ENCODE results near the gene GRPEL2.

Gene GRPEL2

DNA sequence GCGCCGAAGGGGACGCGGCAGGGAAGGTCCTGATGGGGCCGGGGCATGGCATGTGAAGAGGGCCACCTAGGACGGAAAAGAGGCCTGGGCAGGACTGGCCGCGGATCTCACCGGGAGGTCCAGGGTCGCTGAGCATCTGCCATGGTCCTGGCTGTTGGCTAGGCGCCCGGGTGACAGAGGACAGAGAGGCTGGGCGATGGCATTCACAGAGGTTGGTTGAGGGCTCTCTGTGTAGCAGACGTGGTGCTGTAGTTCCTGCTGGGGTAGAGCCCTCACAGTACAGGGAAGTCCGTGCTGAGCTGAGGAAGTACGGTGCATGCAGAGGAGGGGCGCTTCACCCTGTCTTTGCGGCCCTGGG, 13.0 kb downstream of the GRPEL2 start:
- Histone ChIP-seq H3K36me3 (ENCODE audit: control insufficient read depth, insufficient read depth, low read length, severe bottlenecking) (peaks cover 23% of the 10 kb centered on the region), H3K4me3 (ENCODE audit: low read length) (peak overlapping the region; percentile 86), H3K27me3 (replicated peaks; ENCODE audit: control insufficient read depth, insufficient read depth, low read length) (no peaks in the 10 kb centered on the region), H3K9me3 (ENCODE audit: control insufficient read depth, low read length) (no peaks in the 10 kb centered on the region), H3K9ac (ENCODE audit: low read length) (peak overlapping the region; percentile 83), H3K4me1 (ENCODE audit: control insufficient read depth, insufficient read depth, low read length) (peaks cover 5% of the 10 kb centered on the region)
- DNase-seq (ENCODE audit: low read depth): peak; percentile 42

DNA sequence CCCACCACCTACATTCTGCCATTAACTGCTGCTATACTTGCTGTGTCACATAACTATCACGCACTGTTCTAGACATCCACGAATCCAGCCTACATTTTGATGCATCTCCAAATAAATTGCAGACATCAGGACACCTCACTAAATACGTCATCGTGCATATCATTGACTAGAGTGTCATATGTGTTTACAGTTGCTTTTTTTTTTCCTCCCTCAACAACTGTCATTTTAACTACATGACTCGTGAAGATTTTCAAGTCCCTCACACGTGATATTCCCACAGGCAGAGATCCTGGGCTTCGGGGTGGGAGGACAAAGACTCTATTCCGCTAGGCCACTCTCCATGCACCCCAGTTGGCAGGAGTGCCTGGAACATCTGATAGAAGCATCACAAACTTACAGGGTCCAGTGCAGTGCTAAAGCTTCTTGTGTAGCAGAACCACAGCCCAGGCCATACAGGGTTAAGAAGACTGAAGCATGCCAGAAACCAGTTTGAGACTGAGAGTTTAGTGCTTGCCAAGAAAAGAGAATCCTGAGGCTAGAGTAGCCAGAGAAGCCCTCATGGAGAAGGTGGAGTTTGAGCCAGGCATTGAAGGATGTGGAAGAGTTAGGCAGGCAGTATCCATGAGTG, 13.7 kb downstream of the GRPEL2 start:
- H3K36me3 ChIP-seq (ENCODE audit: control insufficient read depth, insufficient read depth, low read length, severe bottlenecking): peaks cover 16% of the 10 kb centered on the region
- DNase-seq (ENCODE audit: low read depth): no peak
- H3K4me1 ChIP-seq (ENCODE audit: control insufficient read depth, insufficient read depth, low read length): peaks cover 5% of the 10 kb centered on the region
- H3K9ac ChIP-seq (ENCODE audit: low read length): no peak overlapping the region
- H3K27me3 ChIP-seq (replicated peaks; ENCODE audit: control insufficient read depth, insufficient read depth, low read length): no peaks in the 10 kb centered on the region
- H3K4me3 ChIP-seq (ENCODE audit: low read length): peak overlapping the region; percentile 86
- H3K9me3 ChIP-seq (ENCODE audit: control insufficient read depth, low read length): no peaks in the 10 kb centered on the region

DNA sequence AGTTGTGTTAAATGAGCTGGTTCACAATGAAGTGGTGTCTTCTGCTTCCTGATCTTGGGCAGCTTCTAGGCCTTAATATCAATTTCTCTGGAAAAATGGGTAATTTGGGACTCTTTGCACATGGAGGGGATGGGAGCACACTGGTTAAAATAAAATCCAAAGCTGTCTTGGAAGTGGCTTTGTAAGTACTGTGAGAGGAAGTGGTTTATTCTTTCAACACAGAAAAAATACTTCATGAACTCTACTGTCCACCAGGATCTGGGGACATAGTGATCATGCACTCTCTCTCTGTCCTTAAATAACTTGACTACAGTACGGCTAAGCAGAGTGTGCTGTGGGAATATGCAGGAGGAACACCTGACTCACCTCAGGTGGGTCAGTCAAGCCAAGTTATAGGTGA, 15.0 kb downstream of the GRPEL2 start:
- Histone ChIP-seq H3K9me3 (ENCODE audit: control insufficient read depth, low read length) (no peaks in the 10 kb centered on the region), H3K27me3 (replicated peaks; ENCODE audit: control insufficient read depth, insufficient read depth, low read length) (no peaks in the 10 kb centered on the region), H3K36me3 (ENCODE audit: control insufficient read depth, insufficient read depth, low read length, severe bottlenecking) (peaks cover 5% of the 10 kb centered on the region), H3K4me1 (ENCODE audit: control insufficient read depth, insufficient read depth, low read length) (peaks cover 5% of the 10 kb centered on the region), H3K9ac (ENCODE audit: low read length) (no peak overlapping the region), H3K4me3 (ENCODE audit: low read length) (no peak overlapping the region)
- DNase-seq (ENCODE audit: low read depth): no peak

DNA sequence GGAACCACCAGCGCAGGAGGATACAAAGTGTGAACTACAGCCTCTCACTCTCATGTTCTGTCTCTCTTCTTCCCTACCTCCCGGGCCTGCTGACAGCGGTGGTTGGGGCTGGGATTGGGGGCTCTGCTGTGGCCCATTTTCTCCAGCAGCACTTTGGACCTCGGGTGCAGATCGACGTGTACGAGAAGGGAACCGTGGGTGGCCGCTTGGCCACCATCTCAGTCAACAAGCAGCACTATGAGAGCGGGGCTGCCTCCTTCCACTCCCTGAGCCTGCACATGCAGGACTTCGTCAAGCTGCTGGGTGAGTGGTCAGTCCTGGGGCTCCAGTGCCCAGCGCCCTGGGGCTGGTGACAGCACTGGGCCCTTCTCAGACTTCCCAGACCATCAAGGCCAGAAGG, 17.2 kb downstream of the GRPEL2 start:
- H3K4me3 ChIP-seq (ENCODE audit: low read length): no peak overlapping the region
- peak overlapping the region; percentile 13 for H3K9ac ChIP-seq (ENCODE audit: low read length)
- DNase-seq (ENCODE audit: low read depth): no peak
- no peaks in the 10 kb centered on the region for H3K27me3 ChIP-seq (replicated peaks; ENCODE audit: control insufficient read depth, insufficient read depth, low read length)
- H3K9me3 ChIP-seq (ENCODE audit: control insufficient read depth, low read length): no peaks in the 10 kb centered on the region
- no peaks in the 10 kb centered on the region for H3K36me3 ChIP-seq (ENCODE audit: control insufficient read depth, insufficient read depth, low read length, severe bottlenecking)
- H3K4me1 ChIP-seq (ENCODE audit: control insufficient read depth, insufficient read depth, low read length): peaks cover 5% of the 10 kb centered on the region

DNA sequence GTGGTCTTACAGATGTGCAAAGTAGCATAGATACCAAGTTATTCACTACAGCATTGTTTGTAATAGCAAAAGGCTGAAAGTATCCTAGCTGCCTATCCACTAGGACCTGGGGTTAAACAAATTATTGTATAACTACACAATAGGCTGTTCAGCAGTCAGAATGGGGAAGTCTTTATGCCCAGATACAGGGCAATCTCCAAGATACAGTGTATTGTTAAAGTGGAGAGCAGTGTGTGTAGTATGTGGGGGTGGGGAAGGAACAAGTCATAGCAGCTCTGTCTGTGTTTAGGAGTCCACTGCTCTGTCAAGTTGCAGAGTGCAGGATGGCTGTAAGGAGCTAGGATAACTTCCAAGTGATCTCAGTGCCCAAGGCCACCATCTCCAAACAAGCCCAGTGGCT, 18.1 kb downstream of the GRPEL2 start:
- H3K4me1 ChIP-seq (ENCODE audit: control insufficient read depth, insufficient read depth, low read length): peaks cover 2% of the 10 kb centered on the region

DNA sequence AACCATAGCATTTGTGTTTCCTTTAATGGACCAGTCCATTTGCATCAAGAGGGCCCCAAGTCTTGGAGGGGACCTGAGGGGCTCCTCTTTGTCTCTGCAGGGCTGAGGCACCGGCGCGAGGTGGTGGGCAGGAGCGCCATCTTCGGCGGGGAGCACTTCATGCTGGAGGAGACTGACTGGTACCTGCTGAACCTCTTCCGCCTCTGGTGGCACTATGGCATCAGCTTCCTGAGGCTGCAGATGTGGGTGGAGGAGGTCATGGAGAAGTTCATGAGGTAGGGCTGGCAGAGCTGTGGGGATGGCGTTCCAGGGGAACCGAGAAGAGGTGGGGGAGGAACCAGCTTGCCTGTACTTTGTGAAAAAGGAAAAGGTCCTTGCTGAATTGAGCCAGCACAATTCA, 18.6 kb downstream of the GRPEL2 start:
- Histone ChIP-seq H3K4me3 (ENCODE audit: low read length) (no peak overlapping the region), H3K9me3 (ENCODE audit: control insufficient read depth, low read length) (no peaks in the 10 kb centered on the region), H3K4me1 (ENCODE audit: control insufficient read depth, insufficient read depth, low read length) (no peaks in the 10 kb centered on the region), H3K9ac (ENCODE audit: low read length) (no peak overlapping the region), H3K27me3 (replicated peaks; ENCODE audit: control insufficient read depth, insufficient read depth, low read length) (no peaks in the 10 kb centered on the region), H3K36me3 (ENCODE audit: control insufficient read depth, insufficient read depth, low read length, severe bottlenecking) (no peaks in the 10 kb centered on the region)
- DNase-seq (ENCODE audit: low read depth): no peak

More for the DNA sequence above, 18.1 kb downstream of the GRPEL2 start:
- no peak overlapping the region for H3K4me3 ChIP-seq (ENCODE audit: low read length)
- DNase-seq (ENCODE audit: low read depth): no peak
- no peaks in the 10 kb centered on the region for H3K27me3 ChIP-seq (replicated peaks; ENCODE audit: control insufficient read depth, insufficient read depth, low read length)
- no peaks in the 10 kb centered on the region for H3K9me3 ChIP-seq (ENCODE audit: control insufficient read depth, low read length)
- H3K9ac ChIP-seq (ENCODE audit: low read length): no peak overlapping the region
- no peaks in the 10 kb centered on the region for H3K36me3 ChIP-seq (ENCODE audit: control insufficient read depth, insufficient read depth, low read length, severe bottlenecking)

DNA sequence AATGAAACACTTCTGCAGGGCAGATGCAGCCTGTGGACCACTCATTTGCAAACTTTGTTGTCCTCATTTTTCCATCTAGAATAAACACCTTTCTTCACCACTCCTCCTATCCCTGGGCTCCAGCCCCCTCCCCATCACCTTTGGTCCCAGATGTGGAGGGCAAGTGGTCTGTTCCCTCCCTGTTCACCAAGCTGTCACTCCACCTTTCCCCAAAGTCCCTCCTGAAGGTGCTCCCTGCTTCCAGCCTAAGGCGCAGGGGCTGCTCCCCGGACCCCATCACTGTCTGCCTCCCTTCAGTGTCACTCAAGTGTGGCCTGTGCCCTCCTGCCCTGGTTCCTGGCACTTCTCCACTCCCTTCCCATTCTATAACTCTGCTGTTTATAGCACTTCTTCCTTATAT, 19.4 kb downstream of the GRPEL2 start:
- Histone ChIP-seq H3K27me3 (replicated peaks; ENCODE audit: control insufficient read depth, insufficient read depth, low read length) (no peaks in the 10 kb centered on the region), H3K4me3 (ENCODE audit: low read length) (no peak overlapping the region), H3K4me1 (ENCODE audit: control insufficient read depth, insufficient read depth, low read length) (no peaks in the 10 kb centered on the region), H3K9ac (ENCODE audit: low read length) (no peak overlapping the region), H3K36me3 (ENCODE audit: control insufficient read depth, insufficient read depth, low read length, severe bottlenecking) (no peaks in the 10 kb centered on the region), H3K9me3 (ENCODE audit: control insufficient read depth, low read length) (no peaks in the 10 kb centered on the region)
- no peak for DNase-seq (ENCODE audit: low read depth)

DNA sequence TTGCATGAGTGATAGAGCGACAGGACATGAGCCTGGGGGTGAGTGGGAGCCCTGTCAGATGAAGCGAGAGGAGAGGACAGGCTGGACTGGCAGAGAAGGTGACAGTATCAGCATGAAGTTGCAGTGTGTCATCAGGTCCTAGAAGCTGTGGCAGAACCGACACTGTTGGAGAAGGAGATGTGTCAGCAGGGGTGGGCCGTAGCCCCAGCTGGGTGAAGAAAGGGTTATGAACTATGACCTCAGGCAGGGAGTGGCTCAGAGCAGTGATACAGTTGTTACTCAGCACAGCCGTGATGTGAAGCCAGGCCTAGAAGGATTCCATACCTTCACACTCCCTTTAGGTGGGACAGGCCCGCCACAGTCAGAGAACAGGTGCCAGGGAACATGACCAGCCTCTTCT, 20.1 kb downstream of the GRPEL2 start:
- DNase-seq (ENCODE audit: low read depth): no peak
- Histone ChIP-seq H3K9me3 (ENCODE audit: control insufficient read depth, low read length) (no peaks in the 10 kb centered on the region), H3K9ac (ENCODE audit: low read length) (no peak overlapping the region), H3K4me1 (ENCODE audit: control insufficient read depth, insufficient read depth, low read length) (no peaks in the 10 kb centered on the region), H3K4me3 (ENCODE audit: low read length) (no peak overlapping the region), H3K27me3 (replicated peaks; ENCODE audit: control insufficient read depth, insufficient read depth, low read length) (no peaks in the 10 kb centered on the region), H3K36me3 (ENCODE audit: control insufficient read depth, insufficient read depth, low read length, severe bottlenecking) (no peaks in the 10 kb centered on the region)

DNA sequence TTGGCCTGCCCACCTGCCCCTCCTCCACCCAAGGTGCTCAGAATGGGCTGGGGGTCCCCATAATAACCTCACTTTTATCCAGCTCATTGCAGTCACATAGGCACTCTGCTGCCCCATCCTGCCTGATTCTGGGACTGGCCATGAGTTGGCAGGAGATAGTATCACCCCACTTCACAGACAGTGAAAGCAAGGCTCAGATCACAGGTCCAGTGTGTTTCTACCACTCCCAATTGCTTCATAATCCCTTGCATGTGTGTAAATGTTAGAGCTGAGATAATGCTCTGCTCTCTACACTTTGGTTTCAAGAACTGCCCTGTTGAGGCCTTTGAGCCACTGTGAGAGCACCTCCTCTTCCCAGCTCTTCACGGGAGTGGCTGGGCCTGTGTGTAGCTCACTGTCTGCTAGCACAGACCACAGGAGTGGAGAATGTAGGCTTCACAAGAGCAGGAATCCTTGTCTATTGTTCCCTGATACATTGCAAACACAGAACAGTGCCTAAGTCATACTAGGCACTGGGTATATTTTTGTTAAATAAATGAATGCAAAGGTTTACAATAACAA, 20.9 kb downstream of the GRPEL2 start:
- Histone ChIP-seq H3K4me1 (ENCODE audit: control insufficient read depth, insufficient read depth, low read length) (no peaks in the 10 kb centered on the region), H3K9ac (ENCODE audit: low read length) (no peak overlapping the region), H3K9me3 (ENCODE audit: control insufficient read depth, low read length) (no peaks in the 10 kb centered on the region), H3K4me3 (ENCODE audit: low read length) (no peak overlapping the region), H3K27me3 (replicated peaks; ENCODE audit: control insufficient read depth, insufficient read depth, low read length) (no peaks in the 10 kb centered on the region), H3K36me3 (ENCODE audit: control insufficient read depth, insufficient read depth, low read length, severe bottlenecking) (no peaks in the 10 kb centered on the region)
- DNase-seq (ENCODE audit: low read depth): no peak

DNA sequence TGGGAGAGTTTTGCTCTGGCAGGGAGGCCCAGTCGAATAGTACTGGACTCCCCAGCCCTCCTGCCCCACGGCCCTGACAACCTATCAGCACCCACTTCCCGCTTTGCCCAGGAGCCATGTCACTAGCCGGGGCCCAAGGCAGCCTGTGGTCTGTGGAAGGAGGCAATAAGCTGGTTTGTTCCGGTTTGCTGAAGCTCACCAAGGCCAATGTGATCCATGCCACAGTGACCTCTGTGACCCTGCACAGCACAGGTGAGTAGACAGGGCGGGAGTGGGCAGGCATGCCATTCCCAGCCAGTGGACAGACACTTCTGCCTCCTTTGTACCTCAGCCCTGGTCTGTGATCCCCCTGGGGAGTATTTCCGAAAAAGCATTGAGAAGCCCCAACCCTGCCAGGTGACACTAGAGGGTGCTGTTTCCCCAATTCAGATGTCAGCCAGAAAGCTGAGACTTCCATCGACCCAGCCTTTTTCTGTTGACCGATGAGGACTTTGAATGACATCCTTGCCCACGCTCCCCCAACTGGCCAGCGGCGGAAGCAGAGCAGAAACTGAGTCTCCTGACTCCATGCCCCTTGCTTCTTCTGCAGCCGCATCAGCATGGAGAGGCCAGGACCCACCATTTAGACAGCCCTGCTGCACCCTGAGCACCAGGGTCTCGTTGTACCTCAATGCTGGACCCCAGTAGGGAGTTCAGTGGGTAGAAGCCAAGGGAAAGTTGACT, 22.1 kb downstream of the GRPEL2 start:
- peaks cover 4% of the 10 kb centered on the region for H3K27me3 ChIP-seq (replicated peaks; ENCODE audit: control insufficient read depth, insufficient read depth, low read length)
- H3K36me3 ChIP-seq (ENCODE audit: control insufficient read depth, insufficient read depth, low read length, severe bottlenecking): no peaks in the 10 kb centered on the region
- no peak overlapping the region for H3K4me3 ChIP-seq (ENCODE audit: low read length)
- peak; percentile 83 for DNase-seq (ENCODE audit: low read depth)
- no peaks in the 10 kb centered on the region for H3K9me3 ChIP-seq (ENCODE audit: control insufficient read depth, low read length)
- no peak overlapping the region for H3K9ac ChIP-seq (ENCODE audit: low read length)
- H3K4me1 ChIP-seq (ENCODE audit: control insufficient read depth, insufficient read depth, low read length): no peaks in the 10 kb centered on the region

DNA sequence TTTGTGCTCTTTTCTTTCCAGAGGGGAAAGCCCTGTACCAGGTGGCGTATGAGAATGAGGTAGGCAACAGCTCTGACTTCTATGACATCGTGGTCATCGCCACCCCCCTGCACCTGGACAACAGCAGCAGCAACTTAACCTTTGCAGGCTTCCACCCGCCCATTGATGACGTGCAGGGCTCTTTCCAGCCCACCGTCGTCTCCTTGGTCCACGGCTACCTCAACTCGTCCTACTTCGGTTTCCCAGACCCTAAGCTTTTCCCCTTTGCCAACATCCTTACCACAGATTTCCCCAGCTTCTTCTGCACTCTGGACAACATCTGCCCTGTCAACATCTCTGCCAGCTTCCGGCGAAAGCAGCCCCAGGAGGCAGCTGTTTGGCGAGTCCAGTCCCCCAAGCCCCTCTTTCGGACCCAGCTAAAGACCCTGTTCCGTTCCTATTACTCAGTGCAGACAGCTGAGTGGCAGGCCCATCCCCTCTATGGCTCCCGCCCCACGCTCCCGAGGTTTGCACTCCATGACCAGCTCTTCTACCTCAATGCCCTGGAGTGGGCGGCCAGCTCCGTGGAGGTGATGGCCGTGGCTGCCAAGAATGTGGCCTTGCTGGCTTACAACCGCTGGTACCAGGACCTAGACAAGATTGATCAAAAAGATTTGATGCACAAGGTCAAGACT, 22.8 kb downstream of the GRPEL2 start:
- no peak overlapping the region for H3K4me3 ChIP-seq (ENCODE audit: low read length)
- no peak overlapping the region for H3K9ac ChIP-seq (ENCODE audit: low read length)
- H3K27me3 ChIP-seq (replicated peaks; ENCODE audit: control insufficient read depth, insufficient read depth, low read length): peaks cover 4% of the 10 kb centered on the region
- H3K9me3 ChIP-seq (ENCODE audit: control insufficient read depth, low read length): no peaks in the 10 kb centered on the region
- DNase-seq (ENCODE audit: low read depth): no peak
- no peaks in the 10 kb centered on the region for H3K4me1 ChIP-seq (ENCODE audit: control insufficient read depth, insufficient read depth, low read length)
- no peaks in the 10 kb centered on the region for H3K36me3 ChIP-seq (ENCODE audit: control insufficient read depth, insufficient read depth, low read length, severe bottlenecking)
